PC-3 (cell line): Measurements from ENCODE around the gene PTGES3. TPM values are rescaled to one million over a fixed set of nuclear protein-coding genes. Genes with fewer than 3 reads are reported as not detected.
A peak's percentile ranks its signal among the peaks of the same experiment; 100 is the strongest.

Experiments used
- ATAC-seq: fragments of 200-7000 bp; cut with Tn5 transposase; 2 replicates; pipeline ENCODE4 v1.9.1; 2020; ENCODE audit warnings: mild to moderate bottlenecking, moderate library complexity
- BruUV-seq: library from RNA; stranded (reverse); fragments of 400-500 nt; replicated peaks from 2 replicates; lab custom pipeline; 2021; lab: Mats Ljungman, UMichigan
- CTCF ChIA-PET: fragments of 300-600 bp; sonication (Branson Sonifier 250); formaldehyde crosslinking; loops from one replicate; lab custom pipeline; 2022; ENCODE audit warnings: antibody characterized with exemption; lab: Charles Lee
- POLR2A ChIA-PET: fragments of 300-600 bp; sonication (Branson Sonifier 250); formaldehyde crosslinking; loops from one replicate; lab custom pipeline; 2022; ENCODE audit warnings: antibody characterized with exemption; ENCODE audit not compliant: unreplicated experiment; lab: Charles Lee
- DNase-seq: peaks from one replicate; pipeline ENCODE4 v3.0.0-alpha.2; 2015
- H2AFZ ChIP-seq: fragments of 300-600 bp; sonication (generic); 2 replicates; pipeline ENCODE4 v1.6.0; 2016; ENCODE audit warnings: antibody characterized with exemption, low read length
- H3F3A ChIP-seq: fragments of 300-600 bp; sonication (generic); one replicate; pipeline ENCODE4 v1.6.0; 2017; ENCODE audit warnings: antibody characterized with exemption, low read length, control low read depth, mild to moderate bottlenecking; ENCODE audit not compliant: unreplicated experiment
- H3K27ac ChIP-seq: fragments of 300-600 bp; sonication (generic); 2 replicates; pipeline ENCODE4 v1.5.1; 2016; ENCODE audit warnings: mild to moderate bottlenecking, low read length
- H3K27me3 ChIP-seq: fragments of 300-600 bp; sonication (generic); 2 replicates; pipeline ENCODE4 v1.6.1; 2016; ENCODE audit warnings: low read length, mixed read lengths
- H3K36me3 ChIP-seq: fragments of 300-600 bp; sonication (generic); 2 replicates; pipeline ENCODE4 v1.6.1; 2016; ENCODE audit warnings: low read depth, mixed run types, low read length, mixed read lengths
- H3K4me1 ChIP-seq: fragments of 300-600 bp; sonication (generic); 2 replicates; pipeline ENCODE4 v1.5.1; 2016; ENCODE audit warnings: low read length; ENCODE audit not compliant: insufficient read depth
- H3K4me2 ChIP-seq: fragments of 300-600 bp; sonication (generic); 2 replicates; pipeline ENCODE4 v1.6.0; 2016; ENCODE audit warnings: low read length
- H3K4me3 ChIP-seq: fragments of 300-600 bp; sonication (generic); 2 replicates; pipeline ENCODE4 v1.5.1; 2016; ENCODE audit warnings: mild to moderate bottlenecking, low read length, mixed read lengths
- H3K79me2 ChIP-seq: fragments of 300-600 bp; sonication (generic); 2 replicates; pipeline ENCODE4 v1.6.1; 2017; ENCODE audit warnings: low read length, mixed read lengths
- H3K9ac ChIP-seq: fragments of 300-600 bp; sonication (generic); 2 replicates; pipeline ENCODE4 v1.6.0; 2016; ENCODE audit warnings: mild to moderate bottlenecking, low read length
- H3K9me2 ChIP-seq: fragments of 300-600 bp; sonication (generic); replicated peaks from 2 replicates; pipeline ENCODE4 v1.6.1; 2016; ENCODE audit warnings: mixed run types, low read length, mixed read lengths
- H3K9me3 ChIP-seq: fragments of 300-600 bp; sonication (generic); 2 replicates; pipeline ENCODE4 v1.6.1; 2016; ENCODE audit warnings: low read length, mixed read lengths
- H4K20me1 ChIP-seq: fragments of 300-600 bp; sonication (generic); 2 replicates; pipeline ENCODE4 v1.6.1; 2016; ENCODE audit warnings: low read length, mixed read lengths
- CTCF ChIP-seq: fragments of 300-600 bp; sonication (generic); conservative IDR thresholded peaks from 2 replicates; pipeline ENCODE4 v1.5.1; 2017; ENCODE audit warnings: antibody characterized with exemption, low read depth, mild to moderate bottlenecking, low read length
- EZH2 ChIP-seq: fragments of 300-600 bp; sonication (generic); IDR thresholded peaks from one replicate; pipeline ENCODE4 v1.6.1; 2017; ENCODE audit warnings: antibody characterized with exemption, mild to moderate bottlenecking, low read length; ENCODE audit not compliant: unreplicated experiment
- EZH2phosphoT487 ChIP-seq: fragments of 300-600 bp; sonication (generic); IDR thresholded peaks from 2 replicates; pipeline ENCODE4 v1.6.1; 2018; ENCODE audit warnings: mild to moderate bottlenecking, antibody characterized with exemption, low read length, borderline replicate concordance
- intact Hi-C: fragments of 100-400 bp; cut with micrococcal nuclease; formaldehyde crosslinking; loops from 2 replicates; pipeline ENCODE4 v1.9.0; 2023
- total RNA-seq: library from RNA; depleted of rRNA; stranded (reverse); fragments of >200 nt; gene quantifications from 2 replicates; pipeline ENCODE4 v1.2.3, GENCODE V29; 2014

PTGES3 gene
- total RNA-seq, 1 experiment from 2014 or later = 165 TPM

- H3K9me2 ChIP-seq = no peaks in the 10 kb centered on the region
- H3K36me3 ChIP-seq = peaks cover under 1% of the 10 kb centered on the region; the same call in 1 of the 2 replicates
- peak overlapping the region; percentile 36 for H3K4me3 ChIP-seq
- H3K79me2 ChIP-seq = peaks cover 80% of the 10 kb centered on the region
- DNase-seq (peak; percentile 60), ATAC-seq (peak; percentile 3; the same call in 1 of the 2 replicates)
- H2AFZ ChIP-seq = no peak overlapping the region
- peaks cover 50% of the 10 kb centered on the region for H3K4me1 ChIP-seq
- no peak overlapping the region for H3K27ac ChIP-seq
- H3K4me2 ChIP-seq = peak overlapping the region; percentile 100
- POLR2A ChIA-PET = no interaction called here
- H3K9ac ChIP-seq = no peak overlapping the region
- no peaks in the 10 kb centered on the region for H3K27me3 ChIP-seq
- CTCF ChIA-PET = interaction anchor here (0.6 kb wide), 1 partner anchor 52 kb away, joined by 6 read pairs; no protein-coding TSS in a partner anchor
- TF ChIP-seq CTCF = no peak
- TF ChIP-seq EZH2phosphoT487 = no peak
- TF ChIP-seq EZH2 = no peak
- no TSS peak for BruUV-seq
- peaks cover 6% of the 10 kb centered on the region; the same call in 1 of the 2 replicates for H4K20me1 ChIP-seq
- intact Hi-C loops = no loop called here
- H3K9me3 ChIP-seq = no peaks in the 10 kb centered on the region
- no peaks in the 10 kb centered on the region for H3F3A ChIP-seq
Observed at GRCh38 chr12:56631790-56632700, 56.0 kb downstream of the PTGES3 start.

GRCh38 chr12:56630180-56630632 lies 57.9 kb downstream of the PTGES3 start, which contains the start of gene BAZ2A:
Gene BAZ2A, minus strand, starts transcription at chr12:56630326. Its CDS starts 12,796 bp downstream, at chr12:56617530.
- H3K4me3 ChIP-seq = peak within 1 kb of the TSS; percentile 99
- H2AFZ ChIP-seq = peak within 1 kb of the TSS; percentile 85
- H3K9me2 ChIP-seq = no peaks in the 10 kb centered on the region
- no peaks in the 10 kb centered on the region for H3K27me3 ChIP-seq
- H3K4me2 ChIP-seq = peak within 1 kb of the TSS; percentile 87
- no TSS peak for BruUV-seq
- H4K20me1 ChIP-seq = peaks cover 6% of the 10 kb centered on the region; the same call in 1 of the 2 replicates
- ATAC-seq = peak; percentile 53
- no peaks in the 10 kb centered on the region for H3K9me3 ChIP-seq
- peaks cover 37% of the 10 kb centered on the region for H3K4me1 ChIP-seq
- peak within 1 kb of the TSS; percentile 53 for H3K27ac ChIP-seq
- CTCF ChIA-PET = no interaction called here
- POLR2A ChIA-PET = no interaction called here
- H3K9ac ChIP-seq = peak within 1 kb of the TSS; percentile 96
- H3K79me2 ChIP-seq = peaks cover 89% of the 10 kb centered on the region
- intact Hi-C loops = no loop called here
- peak; percentile 78 for DNase-seq
- no peaks in the 10 kb centered on the region for H3F3A ChIP-seq
- no peak for TF ChIP-seq EZH2phosphoT487
- TF ChIP-seq EZH2 = no peak
- no peak for TF ChIP-seq CTCF
- peaks cover 10% of the 10 kb centered on the region; the same call in 1 of the 2 replicates for H3K36me3 ChIP-seq
